Measurements from ENCODE around the gene TAF11. TPM values are rescaled to one million over a fixed set of nuclear protein-coding genes. Genes with fewer than 3 reads are reported as not detected.
A peak's percentile ranks its signal among the peaks of the same experiment; 100 is the strongest.
"Not testable (repeated sequence)": the region's sequence is repeated elsewhere in the genome, so short reads cannot be mapped to it uniquely, and the experiment has no call there.

Gene TAF11
- total RNA-seq, 2 donors from 2014 or later, result 32.8 to 38.9 TPM

DNA sequence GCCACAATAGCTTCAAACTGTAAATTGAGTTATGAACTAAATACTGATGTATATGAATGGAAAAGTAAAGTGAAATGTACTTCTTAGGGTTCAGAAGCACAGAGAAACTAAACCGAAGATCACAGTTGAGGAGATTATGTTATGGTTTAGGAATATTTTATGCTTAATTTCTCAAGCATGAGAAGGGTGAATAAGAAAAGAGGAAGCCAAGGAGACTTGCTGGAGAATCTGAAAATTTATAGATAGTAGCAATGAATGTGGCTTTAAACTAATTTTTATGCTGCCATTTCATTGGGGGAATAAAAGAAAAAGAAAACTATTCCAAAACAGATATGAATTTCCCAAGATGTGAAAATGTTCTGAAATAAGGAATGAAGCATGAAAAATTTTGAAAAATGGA is 6.9 kb upstream of the TAF11 start:
- Mint-ChIP-seq H3K27me3 (no peaks in the 10 kb centered on the region), H3K27ac (no peak overlapping the region), H3K36me3 (no peaks in the 10 kb centered on the region), H3K9me3 (no peaks in the 10 kb centered on the region), H3K4me1 (ENCODE audit: low read depth in 2 of 2) (peaks cover 18% of the 10 kb centered on the region in 2 donors), H3K4me3 (no peak overlapping the region)
- ATAC-seq (no peak), DNase-seq (ENCODE audit: low spot score) (no peak)

DNA sequence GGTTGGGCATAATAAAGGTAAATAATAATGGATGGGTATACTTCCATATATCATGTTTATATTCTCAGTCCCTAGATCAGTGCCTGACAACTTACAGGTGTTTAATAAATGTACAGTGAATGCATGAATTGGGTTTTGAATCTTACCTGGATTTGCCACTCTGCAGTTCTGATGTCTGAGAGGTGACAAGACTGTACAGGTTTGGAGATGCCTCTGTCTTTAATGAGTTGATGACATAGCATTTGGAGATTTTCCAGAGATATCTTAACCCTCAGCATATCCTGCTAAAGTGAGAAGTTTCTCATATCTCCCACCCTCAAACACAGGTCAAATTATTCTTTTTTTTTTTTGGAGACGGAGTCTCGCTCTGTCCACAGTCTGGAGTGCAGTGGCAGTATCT is 3.5 kb upstream of the TAF11 start:
- H3K4me3 Mint-ChIP-seq, result peak overlapping the region; percentile 100
- H3K27ac Mint-ChIP-seq, result peak overlapping the region in 1 of 2 donors; percentile 83
- DNase-seq (ENCODE audit: low spot score), result no peak
- no peaks in the 10 kb centered on the region for H3K27me3 Mint-ChIP-seq
- no peak for ATAC-seq
- H3K9me3 Mint-ChIP-seq, result no peaks in the 10 kb centered on the region
- H3K36me3 Mint-ChIP-seq, result peaks cover 7% of the 10 kb centered on the region
- H3K4me1 Mint-ChIP-seq (ENCODE audit: low read depth in 2 of 2), result peaks cover 34 to 36% of the 10 kb centered on the region in 2 donors

DNA sequence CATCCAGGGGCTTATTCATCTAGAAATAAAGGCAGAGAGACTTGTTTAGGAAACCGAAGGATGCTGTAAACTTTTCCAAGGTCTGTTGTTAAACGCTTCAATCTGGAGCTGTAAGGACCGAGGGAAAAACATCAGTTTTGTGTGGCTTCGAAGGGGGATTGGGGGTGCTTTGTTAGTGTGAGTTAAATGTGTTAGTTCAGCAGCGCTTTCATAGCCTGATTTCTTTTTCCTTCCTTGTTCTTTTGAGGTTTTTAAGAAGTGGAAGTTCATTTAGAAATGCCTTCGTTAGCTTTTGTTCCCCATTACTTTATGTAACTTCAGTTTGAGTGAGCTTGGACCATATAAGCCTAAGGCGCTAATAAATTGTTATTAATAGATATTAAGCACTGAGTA is 2.7 kb upstream of the TAF11 start:
- no peak for ATAC-seq
- Mint-ChIP-seq H3K4me3 (peak overlapping the region; percentile 100), H3K4me1 (ENCODE audit: low read depth in 2 of 2) (peaks cover 34 to 36% of the 10 kb centered on the region in 2 donors), H3K9me3 (no peaks in the 10 kb centered on the region), H3K36me3 (peaks cover 7% of the 10 kb centered on the region), H3K27me3 (no peaks in the 10 kb centered on the region), H3K27ac (peak overlapping the region in 1 of 2 donors; percentile 83)
- DNase-seq (ENCODE audit: low spot score), result no peak

GRCh38 chr6:34888874-34889555 is 1.2 kb upstream of the TAF11 start, which contains the start of gene ANKS1A:
Gene ANKS1A, plus strand, starts transcription at chr6:34889255. Its CDS starts 148 bp downstream, at chr6:34889403.
- Mint-ChIP-seq H3K4me3 (peak within 1 kb of the TSS; percentile 100), H3K27ac (peak within 1 kb of the TSS; percentile 98 to 100), H3K4me1 (ENCODE audit: low read depth in 2 of 2) (peaks cover 38 to 42% of the 10 kb centered on the region in 2 donors), H3K9me3 (peaks cover 2% of the 10 kb centered on the region), H3K27me3 (no peaks in the 10 kb centered on the region), H3K36me3 (peaks cover 11% of the 10 kb centered on the region)
- peak; percentile 88 to 92 for ATAC-seq
- peak; percentile 91 for DNase-seq (ENCODE audit: low spot score)

GRCh38 chr6:34888514-34888856 is 643 bp upstream of the TAF11 start:
- Mint-ChIP-seq H3K27me3 (no peaks in the 10 kb centered on the region), H3K36me3 (peaks cover 16% of the 10 kb centered on the region), H3K4me1 (ENCODE audit: low read depth in 2 of 2) (peaks cover 43 to 45% of the 10 kb centered on the region in 2 donors), H3K4me3 (peak overlapping the region; percentile 100), H3K9me3 (peaks cover 2% of the 10 kb centered on the region), H3K27ac (peak overlapping the region; percentile 98 to 100)
- DNase-seq (ENCODE audit: low spot score) (no peak), ATAC-seq (no peak)

DNA sequence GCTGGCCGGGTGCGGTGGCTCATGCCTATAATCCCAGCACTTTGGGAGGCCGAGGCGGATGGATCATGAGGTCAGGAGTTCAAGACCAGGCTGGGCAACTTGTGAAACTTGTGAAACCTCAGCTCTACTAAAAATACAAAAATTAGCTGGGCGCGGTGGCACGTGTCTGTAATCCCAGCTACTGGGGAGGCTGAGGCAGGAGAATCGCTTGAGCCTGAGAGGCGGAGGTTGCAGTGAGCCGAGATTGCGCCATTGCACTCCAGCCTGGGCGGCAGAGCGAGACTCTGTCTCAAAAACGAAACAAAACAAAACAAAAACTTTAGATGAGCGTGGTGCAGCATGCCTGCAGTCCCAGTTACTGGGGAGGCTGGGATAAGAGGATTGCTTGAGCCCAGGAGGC is 2.0 kb downstream of the TAF11 start:
- not testable (repeated sequence) for DNase-seq (ENCODE audit: low spot score); ATAC-seq; H3K9me3 Mint-ChIP-seq; H3K27me3 Mint-ChIP-seq
- H3K27ac Mint-ChIP-seq, result peak overlapping the region; percentile 38 to 41
- peaks cover 17% of the 10 kb centered on the region for H3K36me3 Mint-ChIP-seq
- H3K4me3 Mint-ChIP-seq, result peak overlapping the region; percentile 38
- peaks cover 36 to 38% of the 10 kb centered on the region in 2 donors for H3K4me1 Mint-ChIP-seq (ENCODE audit: low read depth in 2 of 2)

GRCh38 chr6:34884996-34885395 is 2.8 kb downstream of the TAF11 start:
- ATAC-seq, result no peak
- Mint-ChIP-seq H3K9me3 (peaks cover 2% of the 10 kb centered on the region), H3K4me1 (ENCODE audit: low read depth in 2 of 2) (peaks cover 28 to 31% of the 10 kb centered on the region in 2 donors), H3K36me3 (peaks cover 19% of the 10 kb centered on the region), H3K27me3 (no peaks in the 10 kb centered on the region), H3K27ac (peak overlapping the region; percentile 38 to 41), H3K4me3 (peak overlapping the region; percentile 38)
- no peak for DNase-seq (ENCODE audit: low spot score)

DNA sequence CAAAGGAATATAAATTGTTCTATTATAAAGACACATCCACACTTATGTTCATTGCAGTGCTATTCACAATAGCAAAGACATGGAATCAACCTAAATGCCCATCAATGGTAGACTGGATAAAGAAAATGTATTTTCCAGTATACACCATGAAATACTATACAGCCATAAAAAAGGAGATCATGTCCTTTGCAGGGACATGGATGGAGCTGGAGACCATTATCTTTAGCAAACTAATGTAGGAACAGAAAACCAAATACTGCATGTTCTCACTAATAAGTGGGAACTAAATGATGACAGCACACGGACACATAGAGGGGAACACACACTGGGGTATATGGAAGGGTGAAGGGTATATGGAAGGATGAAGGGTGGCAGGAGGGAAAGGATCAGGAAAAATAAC is 3.8 kb downstream of the TAF11 start:
- peaks cover 24% of the 10 kb centered on the region for H3K36me3 Mint-ChIP-seq
- H3K4me1 Mint-ChIP-seq (ENCODE audit: low read depth in 2 of 2), result peaks cover 32% of the 10 kb centered on the region in 2 donors
- peak overlapping the region; percentile 2 to 12 for H3K27ac Mint-ChIP-seq
- ATAC-seq; H3K27me3 Mint-ChIP-seq; H3K9me3 Mint-ChIP-seq; DNase-seq (ENCODE audit: low spot score): not testable (repeated sequence)
- H3K4me3 Mint-ChIP-seq, result peak overlapping the region; percentile 18

- H3K27me3 Mint-ChIP-seq, result no peaks in the 10 kb centered on the region
- no peak overlapping the region for H3K4me3 Mint-ChIP-seq
- DNase-seq (ENCODE audit: low spot score) (no peak), ATAC-seq (no peak)
- peaks cover 20% of the 10 kb centered on the region for H3K36me3 Mint-ChIP-seq
- H3K27ac Mint-ChIP-seq, result peak overlapping the region in 1 of 2 donors; percentile 47
- H3K4me1 Mint-ChIP-seq (ENCODE audit: low read depth in 2 of 2), result peaks cover 5 to 6% of the 10 kb centered on the region in 2 donors
- H3K9me3 Mint-ChIP-seq, result no peaks in the 10 kb centered on the region
Measured at GRCh38 chr6:34877869-34878485, 9.9 kb downstream of the TAF11 start.

DNA sequence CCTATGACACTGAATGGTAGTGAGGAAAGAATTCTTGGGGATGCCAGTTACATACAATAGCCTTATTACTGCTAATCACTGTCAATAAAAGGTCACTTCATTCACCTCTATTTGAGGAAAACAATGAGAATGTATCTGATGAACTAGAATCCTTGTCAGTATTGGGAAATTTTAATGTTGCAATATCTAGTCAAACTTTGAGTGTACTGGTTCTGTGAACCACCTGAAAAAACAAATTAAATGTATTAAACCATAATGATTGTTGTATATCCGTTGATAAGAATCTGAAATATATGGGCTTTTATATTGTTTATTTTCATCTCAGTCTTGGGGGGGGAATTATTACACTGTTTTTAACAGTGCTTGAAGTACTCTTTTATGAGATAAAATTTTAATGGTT is 10.6 kb downstream of the TAF11 start:
- Mint-ChIP-seq H3K4me3 (no peak overlapping the region), H3K4me1 (ENCODE audit: low read depth in 2 of 2) (peaks cover 5 to 6% of the 10 kb centered on the region in 2 donors), H3K36me3 (peaks cover 20% of the 10 kb centered on the region), H3K27ac (peak overlapping the region in 1 of 2 donors; percentile 47), H3K9me3 (no peaks in the 10 kb centered on the region), H3K27me3 (no peaks in the 10 kb centered on the region)
- DNase-seq (ENCODE audit: low spot score) (no peak), ATAC-seq (no peak)

- H3K27me3 Mint-ChIP-seq, result no peaks in the 10 kb centered on the region
- DNase-seq (ENCODE audit: low spot score) (no peak), ATAC-seq (no peak)
- peaks cover 5 to 6% of the 10 kb centered on the region in 2 donors for H3K4me1 Mint-ChIP-seq (ENCODE audit: low read depth in 2 of 2)
- H3K27ac Mint-ChIP-seq, result no peak overlapping the region
- peaks cover 20% of the 10 kb centered on the region for H3K36me3 Mint-ChIP-seq
- H3K9me3 Mint-ChIP-seq, result no peaks in the 10 kb centered on the region
- H3K4me3 Mint-ChIP-seq, result no peak overlapping the region
Measured at GRCh38 chr6:34876472-34876871, 11.4 kb downstream of the TAF11 start.

GRCh38 chr6:34875292-34876213 is 12.3 kb downstream of the TAF11 start:
- H3K4me1 Mint-ChIP-seq (ENCODE audit: low read depth in 2 of 2), result peaks cover 5 to 6% of the 10 kb centered on the region in 2 donors
- no peaks in the 10 kb centered on the region for H3K9me3 Mint-ChIP-seq
- ATAC-seq (no peak), DNase-seq (ENCODE audit: low spot score) (no peak)
- H3K36me3 Mint-ChIP-seq, result peaks cover 20% of the 10 kb centered on the region
- no peak overlapping the region for H3K4me3 Mint-ChIP-seq
- no peak overlapping the region for H3K27ac Mint-ChIP-seq
- no peaks in the 10 kb centered on the region for H3K27me3 Mint-ChIP-seq

- Mint-ChIP-seq H3K27me3 (no peaks in the 10 kb centered on the region), H3K9me3 (no peaks in the 10 kb centered on the region), H3K4me1 (ENCODE audit: low read depth in 2 of 2) (no peaks in the 10 kb centered on the region), H3K36me3 (peaks cover 18% of the 10 kb centered on the region), H3K27ac (no peak overlapping the region), H3K4me3 (no peak overlapping the region)
- no peak for DNase-seq (ENCODE audit: low spot score)
- ATAC-seq, result no peak
Measured at GRCh38 chr6:34872332-34872731, 15.5 kb downstream of the TAF11 start.
